ENCODE data around the gene ZC2HC1B.

The ZC2HC1B gene

DNA sequence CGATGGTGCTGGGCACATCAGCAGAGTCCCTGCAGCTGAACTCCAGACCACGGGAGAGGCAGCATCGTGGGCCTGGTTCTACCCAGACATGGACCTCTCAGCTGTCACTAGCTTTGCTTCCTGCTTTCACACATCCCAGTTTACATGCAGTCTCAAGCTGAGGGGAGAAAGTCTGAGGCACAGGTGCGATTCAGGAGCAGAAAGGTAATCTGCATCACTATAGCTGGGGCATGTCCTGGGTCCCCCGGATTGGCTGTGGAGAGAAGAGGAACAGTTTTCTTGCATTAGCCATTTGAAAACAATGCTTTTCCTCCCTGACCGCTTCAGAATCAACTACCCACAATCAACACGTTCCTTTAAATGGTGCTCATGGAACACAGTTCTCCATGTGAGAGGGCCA, 83.9 kb downstream of the ZC2HC1B start:
- Histone ChIP-seq H3K36me3 (ENCODE audit: control insufficient read depth, insufficient read depth, low read length) (no peaks in the 10 kb centered on the region; the same call in 1 of the 2 replicates), H3K4me3 (replicated peaks; ENCODE audit: low read depth, low read length) (no peak overlapping the region), H3K27me3 (replicated peaks; ENCODE audit: control insufficient read depth, insufficient read depth, low read length) (no peaks in the 10 kb centered on the region)
- DNase-seq (ENCODE audit: extremely low read depth, insufficient read length) = no peak
- TF ChIP-seq, protein P1, sequence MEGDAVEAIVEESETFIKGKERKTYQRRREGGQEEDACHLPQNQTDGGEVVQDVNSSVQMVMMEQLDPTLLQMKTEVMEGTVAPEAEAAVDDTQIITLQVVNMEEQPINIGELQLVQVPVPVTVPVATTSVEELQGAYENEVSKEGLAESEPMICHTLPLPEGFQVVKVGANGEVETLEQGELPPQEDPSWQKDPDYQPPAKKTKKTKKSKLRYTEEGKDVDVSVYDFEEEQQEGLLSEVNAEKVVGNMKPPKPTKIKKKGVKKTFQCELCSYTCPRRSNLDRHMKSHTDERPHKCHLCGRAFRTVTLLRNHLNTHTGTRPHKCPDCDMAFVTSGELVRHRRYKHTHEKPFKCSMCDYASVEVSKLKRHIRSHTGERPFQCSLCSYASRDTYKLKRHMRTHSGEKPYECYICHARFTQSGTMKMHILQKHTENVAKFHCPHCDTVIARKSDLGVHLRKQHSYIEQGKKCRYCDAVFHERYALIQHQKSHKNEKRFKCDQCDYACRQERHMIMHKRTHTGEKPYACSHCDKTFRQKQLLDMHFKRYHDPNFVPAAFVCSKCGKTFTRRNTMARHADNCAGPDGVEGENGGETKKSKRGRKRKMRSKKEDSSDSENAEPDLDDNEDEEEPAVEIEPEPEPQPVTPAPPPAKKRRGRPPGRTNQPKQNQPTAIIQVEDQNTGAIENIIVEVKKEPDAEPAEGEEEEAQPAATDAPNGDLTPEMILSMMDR (IDR thresholded peaks at IDR 0.05; ENCODE audit: insufficient read depth, low read length, poor library complexity, severe bottlenecking) = no peak

GRCh38 chr6:143949535-143949934, 85.3 kb downstream of the ZC2HC1B start:
- DNase-seq (ENCODE audit: extremely low read depth, insufficient read length) = no peak
- Histone ChIP-seq H3K27me3 (replicated peaks; ENCODE audit: control insufficient read depth, insufficient read depth, low read length) (no peaks in the 10 kb centered on the region), H3K36me3 (ENCODE audit: control insufficient read depth, insufficient read depth, low read length) (no peaks in the 10 kb centered on the region; the same call in 1 of the 2 replicates), H3K4me3 (replicated peaks; ENCODE audit: low read depth, low read length) (no peak overlapping the region)
- TF ChIP-seq, protein P1 (IDR thresholded peaks at IDR 0.05; ENCODE audit: insufficient read depth, low read length, poor library complexity, severe bottlenecking) = no peak

DNA sequence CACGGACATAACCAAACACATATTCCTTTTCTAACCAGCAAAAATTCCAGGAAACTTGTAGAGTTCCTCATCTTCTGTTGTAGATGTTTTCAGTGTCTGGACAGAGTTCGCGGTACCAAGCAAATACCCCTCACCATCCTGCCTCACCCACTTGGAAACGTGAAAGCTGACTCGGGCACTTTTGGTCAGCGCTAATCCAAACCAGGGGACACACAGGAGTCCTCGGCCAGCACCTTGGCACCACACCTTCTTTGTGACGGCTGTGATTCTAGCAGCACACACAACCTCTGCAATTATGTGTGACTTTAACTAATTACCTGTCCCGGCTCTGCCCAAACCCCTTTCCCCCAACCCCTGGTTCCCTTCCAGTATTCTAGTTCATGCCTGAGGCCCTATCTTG, 85.7 kb downstream of the ZC2HC1B start:
- TF ChIP-seq, protein P1 (IDR thresholded peaks at IDR 0.05; ENCODE audit: insufficient read depth, low read length, poor library complexity, severe bottlenecking) = no peak
- Histone ChIP-seq H3K4me3 (replicated peaks; ENCODE audit: low read depth, low read length) (no peak overlapping the region), H3K27me3 (replicated peaks; ENCODE audit: control insufficient read depth, insufficient read depth, low read length) (no peaks in the 10 kb centered on the region), H3K36me3 (ENCODE audit: control insufficient read depth, insufficient read depth, low read length) (no peaks in the 10 kb centered on the region; the same call in 1 of the 2 replicates)
- DNase-seq (ENCODE audit: extremely low read depth, insufficient read length) = no peak

GRCh38 chr6:143950875-143951274, 86.6 kb downstream of the ZC2HC1B start:
- H3K36me3 ChIP-seq (ENCODE audit: control insufficient read depth, insufficient read depth, low read length) = no peaks in the 10 kb centered on the region; the same call in 1 of the 2 replicates
- no peak overlapping the region for H3K4me3 ChIP-seq (replicated peaks; ENCODE audit: low read depth, low read length)
- no peak for DNase-seq (ENCODE audit: extremely low read depth, insufficient read length)
- TF ChIP-seq, protein P1 (IDR thresholded peaks at IDR 0.05; ENCODE audit: insufficient read depth, low read length, poor library complexity, severe bottlenecking) = no peak
- H3K27me3 ChIP-seq (replicated peaks; ENCODE audit: control insufficient read depth, insufficient read depth, low read length) = no peaks in the 10 kb centered on the region

GRCh38 chr6:143952060-143952778, 87.9 kb downstream of the ZC2HC1B start:
- TF ChIP-seq, protein P1 (IDR thresholded peaks at IDR 0.05; ENCODE audit: insufficient read depth, low read length, poor library complexity, severe bottlenecking) = no peak
- DNase-seq (ENCODE audit: extremely low read depth, insufficient read length) = no peak
- no peaks in the 10 kb centered on the region for H3K27me3 ChIP-seq (replicated peaks; ENCODE audit: control insufficient read depth, insufficient read depth, low read length)
- H3K36me3 ChIP-seq (ENCODE audit: control insufficient read depth, insufficient read depth, low read length) = no peaks in the 10 kb centered on the region; the same call in 1 of the 2 replicates
- H3K4me3 ChIP-seq (replicated peaks; ENCODE audit: low read depth, low read length) = no peak overlapping the region

All from GM06990 (cell line).